Activated T-cell treated with anti-CD3 and anti-CD28 coated beads for 48 hours (primary cell): ENCODE data around the gene MYMK.
A peak's percentile ranks its signal among the peaks of the same experiment; 100 is the strongest.

Source experiments
- DNase-seq: peaks from one replicate; pipeline ENCODE4 v3.0.0-alpha.2; 2020; ENCODE audit warnings: low read depth

The MYMK gene

DNA sequence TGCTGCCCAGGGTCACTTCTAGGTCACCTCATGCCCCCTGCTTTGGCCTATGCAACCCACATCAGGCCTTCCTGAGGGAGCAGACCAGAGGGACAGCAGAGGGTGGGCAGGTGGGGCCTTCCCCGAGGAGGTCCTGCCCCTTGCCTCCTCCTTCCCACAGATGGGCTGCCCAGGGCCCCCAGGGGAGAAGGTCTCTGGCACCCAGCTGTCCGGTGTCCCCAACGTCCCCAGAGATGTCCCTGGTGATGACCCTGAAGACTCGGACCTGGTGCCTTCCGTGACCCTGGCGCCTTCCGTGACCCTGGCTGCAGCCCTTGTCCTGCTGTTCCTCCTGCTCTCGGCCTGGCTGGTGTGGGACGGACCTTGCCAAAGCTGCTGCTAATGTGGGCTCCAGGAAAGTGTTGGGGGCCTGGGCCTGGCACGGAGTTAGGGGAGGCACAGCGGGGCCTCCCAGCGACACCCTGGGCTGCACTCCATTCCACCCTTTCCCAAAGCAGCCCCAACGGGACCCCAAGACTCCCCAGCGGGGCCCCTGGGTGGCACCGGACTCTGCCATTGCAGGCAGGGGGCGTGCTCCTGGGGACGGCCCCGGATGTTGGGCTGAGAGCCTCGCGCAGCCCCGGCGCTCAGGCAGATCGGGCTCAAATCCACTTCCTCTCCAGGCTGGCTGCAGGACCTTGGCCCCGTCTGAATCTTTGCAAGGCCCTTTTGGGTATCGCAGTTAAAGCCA, 39.1 kb downstream of the MYMK start:
- DNase-seq = no peak

DNA sequence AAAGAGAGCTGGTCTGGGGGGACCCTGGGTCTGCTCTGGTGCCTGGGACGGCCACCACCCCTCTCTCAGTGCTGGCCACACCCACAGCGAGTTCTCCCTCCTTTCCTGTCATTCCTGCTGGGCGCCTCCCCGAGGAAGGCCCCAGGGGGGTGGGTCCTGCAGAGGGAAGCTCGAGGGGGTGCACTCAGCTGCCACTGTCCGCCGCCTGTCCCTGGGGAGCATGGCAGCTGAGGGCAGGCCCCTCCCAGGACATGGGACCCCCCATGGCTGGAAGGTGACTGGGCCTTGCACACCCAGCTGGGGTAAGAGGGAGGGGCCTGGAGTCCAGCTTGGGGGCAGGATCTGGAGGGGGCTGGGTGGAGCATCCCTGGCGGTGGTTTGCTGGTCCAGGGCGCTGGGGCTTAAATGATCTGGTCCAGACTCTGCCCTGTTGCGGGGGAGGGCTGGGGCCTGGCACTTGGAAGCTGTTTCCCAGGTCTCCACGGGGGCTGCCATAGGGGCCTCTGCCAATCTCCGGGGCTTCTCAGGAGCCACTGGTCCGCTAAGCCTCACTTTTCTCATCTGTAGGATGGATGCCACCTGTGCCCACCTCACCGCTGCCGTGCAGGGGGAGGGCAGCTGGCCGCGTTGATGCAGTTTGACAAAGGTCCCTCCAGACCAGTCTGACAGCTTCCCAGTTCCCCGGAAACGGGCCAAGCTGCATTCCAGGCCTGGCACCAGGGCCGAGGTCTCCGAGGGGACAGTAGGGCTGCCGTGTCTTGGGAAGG, 39.9 kb downstream of the MYMK start:
- DNase-seq = no peak

DNA sequence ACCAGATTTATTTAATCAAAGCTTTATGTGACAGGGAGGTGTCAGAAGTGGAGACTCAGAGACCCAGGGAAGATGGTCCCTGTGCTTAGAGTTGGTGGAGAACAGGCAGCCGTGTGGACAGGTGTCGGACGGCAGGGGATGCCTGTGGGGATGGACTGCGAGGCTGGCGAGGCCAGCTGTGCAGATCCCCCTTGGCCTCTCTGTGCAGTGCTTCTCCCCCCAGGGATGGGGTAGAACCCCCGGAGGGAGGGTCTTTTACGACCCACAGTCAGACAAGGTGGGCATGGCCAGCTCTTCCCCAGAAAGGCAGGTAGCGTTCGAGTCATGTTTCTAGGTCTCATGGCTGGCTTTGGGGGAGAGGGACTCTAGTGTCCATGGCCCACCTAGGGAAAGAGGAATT, 41.1 kb downstream of the MYMK start:
- DNase-seq = no peak

DNA sequence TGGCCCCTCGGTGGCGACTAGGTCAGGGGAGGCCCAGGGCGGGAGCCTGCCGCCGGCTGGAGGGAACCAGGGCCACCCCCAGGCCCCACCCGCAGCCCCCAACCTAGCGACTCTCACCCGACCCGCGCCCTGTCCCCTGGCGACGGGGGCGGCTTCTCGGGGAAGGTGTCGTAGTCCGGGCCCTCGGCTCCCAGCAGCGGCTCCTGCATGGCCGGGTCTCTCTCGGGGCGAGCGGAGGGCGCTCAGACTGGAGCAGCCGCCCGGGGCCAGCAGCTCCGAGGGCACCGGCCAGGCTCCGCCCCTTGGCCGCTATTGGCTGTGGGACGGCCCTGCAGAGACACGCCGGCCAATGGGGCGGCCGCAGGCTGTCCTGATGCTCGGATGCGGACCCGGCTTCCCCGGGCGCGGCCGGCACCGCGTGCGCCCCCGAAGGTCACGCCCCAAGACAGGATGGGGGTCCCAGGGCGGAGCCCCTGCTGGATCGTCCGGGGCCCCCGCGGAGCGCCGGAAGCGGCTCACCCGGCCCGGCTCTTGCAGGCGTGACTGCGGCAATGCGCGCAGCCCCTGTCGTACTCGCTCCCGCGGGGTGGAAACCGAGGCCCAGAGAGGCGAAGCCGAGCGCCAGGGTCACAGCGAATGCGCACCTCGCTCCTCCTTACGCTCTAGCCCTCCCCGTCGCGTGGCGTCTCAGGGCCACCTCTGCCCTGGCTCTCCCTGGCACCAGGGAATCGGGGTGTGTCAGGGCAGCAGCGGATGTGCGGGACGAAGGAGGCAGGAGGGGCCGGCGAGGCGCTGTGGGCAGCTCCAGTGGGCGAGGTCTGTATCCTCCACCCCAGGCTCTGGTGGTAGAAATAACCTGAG, 45.7 kb downstream of the MYMK start, which contains the start of gene SLC2A6:
TSS of gene SLC2A6 (minus strand) at position 249 of the 861 bp plus-strand sequence. CDS start at position 209, 40 bp downstream.
- peak; percentile 83 for DNase-seq

DNA sequence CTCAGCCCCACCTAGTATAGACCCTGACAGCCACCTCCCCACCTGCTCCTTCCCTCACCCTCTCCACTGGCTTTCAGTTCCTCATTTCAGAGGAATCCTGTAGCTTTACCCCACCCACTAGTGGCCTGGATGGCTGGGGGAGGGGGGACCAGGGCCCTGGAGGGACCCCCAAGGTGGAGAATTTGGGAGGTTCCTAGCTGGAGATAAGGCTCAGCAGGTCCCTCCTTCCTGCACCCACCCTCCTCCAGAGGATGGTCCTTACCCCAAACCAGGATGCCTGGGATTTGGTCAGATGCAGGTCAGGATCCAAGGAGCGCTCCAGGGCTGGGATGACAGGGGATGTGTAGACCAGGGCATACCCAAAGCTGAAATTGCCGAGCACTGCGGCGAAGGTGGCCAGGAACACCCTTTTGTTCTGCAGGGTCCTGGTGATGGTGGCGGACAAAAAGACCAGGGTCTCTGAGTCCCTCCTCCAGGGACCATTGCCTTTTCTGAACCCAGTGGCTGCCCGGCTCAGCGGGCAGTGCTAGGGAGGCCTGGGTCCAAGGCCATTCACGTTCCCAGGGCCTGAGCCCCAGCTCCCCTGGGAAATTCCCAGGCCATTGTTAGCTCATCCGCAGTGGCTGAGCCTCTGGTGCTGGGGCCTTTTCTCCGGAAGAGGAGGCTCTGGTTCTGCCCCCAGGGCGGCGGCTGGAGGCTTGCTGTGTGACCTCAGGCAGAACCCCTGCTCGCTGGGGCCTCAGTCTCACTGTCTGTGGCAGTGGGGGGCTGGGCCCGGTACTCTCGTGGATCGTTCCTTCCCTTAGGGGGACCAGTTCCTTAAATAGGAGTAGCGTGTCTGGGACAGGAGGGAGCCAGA, 46.5 kb downstream of the MYMK start:
- DNase-seq = no peak

DNA sequence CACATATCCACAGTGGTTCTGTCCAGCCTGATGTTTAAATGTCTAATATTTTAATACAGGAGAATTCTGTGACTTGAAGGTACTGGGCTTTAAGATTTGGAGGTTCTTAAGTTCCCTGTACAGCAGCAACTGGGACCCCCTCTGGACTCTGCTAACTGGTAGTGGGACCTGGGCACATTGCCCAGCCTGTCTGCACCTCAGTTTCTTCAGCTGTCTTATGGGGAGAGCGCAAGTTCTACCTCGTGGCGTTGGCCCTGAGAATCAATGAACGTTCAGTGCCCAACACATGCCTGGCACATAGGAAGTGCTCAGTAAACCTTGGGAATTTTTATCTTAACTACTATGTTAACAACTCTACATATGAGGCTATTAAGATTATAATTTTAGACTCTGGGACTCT, 47.3 kb downstream of the MYMK start:
- DNase-seq = no peak

DNA sequence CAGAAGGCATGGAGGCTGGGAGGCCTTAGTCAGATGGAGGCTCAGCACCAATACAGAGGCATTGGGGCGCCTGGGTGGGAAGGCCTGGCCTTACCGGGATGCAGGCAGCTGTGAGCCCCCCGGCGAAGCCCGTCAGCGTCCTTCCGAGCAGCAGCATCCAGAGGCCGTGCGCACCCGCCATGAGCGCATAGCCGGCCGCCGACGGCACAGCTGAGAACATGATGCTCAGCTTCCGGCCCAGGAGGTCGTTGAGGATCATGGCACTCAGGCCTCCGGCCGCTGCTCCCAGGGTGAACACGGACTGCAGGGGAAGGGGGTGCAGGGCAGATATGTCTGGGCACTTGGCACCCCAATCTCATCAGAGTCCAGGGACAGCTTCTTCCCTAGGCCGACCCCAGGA, 47.8 kb downstream of the MYMK start:
- DNase-seq = no peak

DNA sequence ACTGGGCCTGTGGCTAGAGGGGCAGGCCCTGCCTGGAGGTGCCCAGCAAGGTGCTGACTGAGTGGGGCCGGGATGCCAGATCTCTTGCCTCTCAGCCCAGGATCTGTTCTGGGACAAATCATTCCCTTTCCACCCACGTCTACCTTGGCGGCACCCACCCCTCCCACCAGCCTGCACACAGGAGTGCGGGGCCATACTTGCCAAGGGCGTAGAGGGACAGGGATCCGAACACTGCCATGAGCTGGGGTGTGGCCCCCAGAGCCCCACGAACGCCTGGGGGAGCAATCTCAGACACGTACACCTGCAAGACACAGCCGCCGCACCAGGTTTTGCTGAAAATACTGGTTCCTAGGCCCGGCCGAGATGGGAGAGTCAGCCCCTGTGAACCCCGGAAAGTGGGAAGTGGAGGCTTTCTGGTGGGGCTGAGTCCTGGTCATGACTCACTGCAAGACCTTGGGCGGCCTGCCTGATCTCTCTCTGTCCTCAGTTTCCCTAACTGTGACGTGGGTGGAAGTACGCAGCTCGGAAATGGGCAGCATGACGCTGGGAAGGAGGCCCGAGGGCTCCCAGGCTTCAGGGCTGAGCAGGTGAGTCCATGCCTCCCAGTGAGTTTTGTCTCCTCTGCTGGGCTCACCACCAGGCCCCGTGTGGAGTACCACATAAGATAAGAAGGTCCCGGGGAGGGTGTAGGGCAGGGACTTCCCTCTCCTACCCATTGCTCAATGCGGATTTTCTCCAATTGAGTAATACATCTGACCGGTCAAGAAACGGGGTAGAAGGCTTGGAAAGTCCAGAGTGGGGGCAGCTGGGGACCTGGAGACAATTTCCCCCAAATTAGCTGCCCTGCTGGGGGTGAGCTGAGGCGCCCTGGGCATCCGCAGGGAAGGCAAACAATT, 48.5 kb downstream of the MYMK start:
- no peak for DNase-seq

DNA sequence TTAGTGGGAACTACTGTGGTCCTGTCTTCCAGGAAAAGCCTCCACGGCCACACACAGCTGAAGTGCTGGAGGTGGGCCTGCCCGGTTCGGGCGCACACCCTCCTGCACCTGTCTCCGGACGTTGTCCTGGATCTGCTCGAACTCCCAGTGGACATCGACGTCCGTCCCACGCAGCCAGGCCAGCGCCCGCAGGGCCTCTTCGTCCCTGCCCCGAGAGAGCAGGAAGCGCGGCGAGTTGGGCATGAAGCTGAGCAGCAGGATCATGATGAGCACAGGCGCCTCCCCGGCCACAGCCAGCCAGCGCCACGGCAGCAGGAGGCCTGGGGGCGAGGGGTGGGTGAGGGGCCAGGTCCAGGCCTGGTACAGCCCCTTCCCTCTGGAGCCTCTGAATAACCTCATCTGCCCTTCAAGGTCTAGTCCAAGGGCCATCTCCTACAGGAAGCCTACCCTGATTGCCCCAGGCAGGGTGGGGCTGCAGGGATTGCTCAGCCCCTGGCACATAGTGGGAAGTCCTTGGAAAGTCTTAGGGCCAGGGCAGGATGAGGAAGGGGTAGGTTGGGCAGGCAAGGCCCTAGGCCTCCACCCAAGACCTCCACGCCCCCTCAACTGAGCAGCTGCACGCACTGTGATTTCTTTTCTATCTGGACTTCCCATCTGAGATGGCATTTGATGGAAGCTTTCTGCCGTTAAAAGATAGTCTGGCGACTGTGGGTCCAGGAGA, 49.3 kb downstream of the MYMK start:
- DNase-seq = no peak

DNA sequence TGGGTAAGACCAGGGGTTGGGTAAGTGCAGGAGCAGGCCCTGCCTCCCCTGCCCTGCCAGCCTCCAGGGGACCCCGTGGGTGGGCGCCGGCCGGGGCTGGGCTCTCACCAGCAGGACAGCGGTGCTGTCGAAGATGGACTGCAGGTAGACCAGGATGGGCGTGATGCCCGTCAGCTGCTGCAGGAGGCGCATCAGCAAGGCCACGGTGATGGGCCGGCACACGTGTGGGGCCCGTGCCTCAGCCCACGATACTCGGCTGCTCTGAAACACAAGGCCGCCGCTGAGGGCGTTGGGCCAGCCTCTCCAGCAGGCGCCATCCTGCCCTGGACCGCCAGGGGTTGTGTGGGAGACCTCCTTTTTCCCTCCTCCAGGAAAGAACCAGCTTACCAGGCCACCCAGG, 49.9 kb downstream of the MYMK start:
- DNase-seq = no peak

DNA sequence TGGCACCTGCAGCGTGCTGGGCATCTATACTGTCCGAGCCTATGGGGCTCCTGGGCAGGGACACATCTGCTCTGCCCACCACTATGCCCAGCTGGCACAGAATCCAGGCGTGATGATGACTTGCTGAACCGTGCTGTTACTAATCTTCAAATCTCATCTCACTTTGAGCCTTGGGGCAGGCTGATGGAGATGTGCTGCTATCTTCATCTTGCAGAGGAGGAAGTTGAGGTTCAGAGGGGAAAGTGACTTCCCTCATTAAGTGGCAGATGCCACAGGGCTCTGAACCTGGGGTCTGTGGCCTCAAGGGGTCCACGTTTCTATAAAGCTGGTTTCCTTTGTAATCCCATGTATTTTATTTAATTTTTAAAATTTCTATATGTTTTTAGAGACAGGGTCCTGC, 50.5 kb downstream of the MYMK start:
- DNase-seq = no peak

DNA sequence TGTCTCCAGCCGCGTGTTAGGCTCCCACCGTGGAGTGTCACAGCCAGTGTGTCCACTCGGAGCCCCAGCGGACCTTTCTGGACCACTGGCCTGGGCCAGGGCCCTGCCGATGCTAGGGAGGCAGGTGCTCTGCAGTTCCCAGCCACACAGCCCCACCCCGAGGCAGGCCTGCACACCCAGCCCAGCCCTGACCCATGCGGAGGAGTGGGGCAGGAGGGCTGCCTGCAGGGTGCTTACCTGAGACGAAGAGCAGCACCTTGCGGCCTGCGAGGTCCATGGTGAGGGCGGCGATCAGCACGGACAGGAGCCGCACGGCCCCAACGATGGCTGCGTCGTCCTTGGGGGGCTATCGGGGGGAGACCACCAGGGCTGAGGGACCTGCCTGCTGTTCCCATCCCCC, 51.0 kb downstream of the MYMK start:
- no peak for DNase-seq

DNA sequence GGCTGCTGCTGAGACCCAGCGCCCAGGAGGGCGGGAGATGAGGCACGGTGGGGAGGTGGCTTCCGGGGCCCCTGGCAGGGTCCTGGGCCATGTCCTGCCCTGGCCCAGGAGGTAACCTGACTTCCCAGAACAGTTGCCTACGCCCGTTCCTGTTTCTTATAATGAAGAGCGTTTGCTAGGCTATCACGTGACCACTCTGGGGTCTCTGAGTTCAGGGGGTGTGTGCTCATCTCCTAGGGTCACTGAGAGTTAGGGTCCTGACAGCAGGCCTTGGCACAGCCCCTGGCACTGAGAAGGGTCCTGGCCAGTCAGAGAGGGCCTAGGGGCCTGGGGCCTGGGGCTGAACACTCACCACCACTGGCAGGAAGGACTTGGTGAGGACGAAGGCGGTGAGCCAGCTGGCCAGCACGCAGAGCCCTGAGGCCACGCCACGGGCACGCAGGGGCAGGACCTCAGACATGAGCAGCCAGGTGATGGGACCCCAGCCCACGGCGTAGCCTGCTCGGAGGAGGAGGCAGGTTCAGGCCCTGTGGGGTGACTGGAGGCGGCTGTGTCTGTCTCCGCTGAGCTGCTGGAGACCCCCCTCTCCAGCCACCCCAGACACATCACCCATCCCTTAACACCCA, 51.9 kb downstream of the MYMK start:
- no peak for DNase-seq

DNA sequence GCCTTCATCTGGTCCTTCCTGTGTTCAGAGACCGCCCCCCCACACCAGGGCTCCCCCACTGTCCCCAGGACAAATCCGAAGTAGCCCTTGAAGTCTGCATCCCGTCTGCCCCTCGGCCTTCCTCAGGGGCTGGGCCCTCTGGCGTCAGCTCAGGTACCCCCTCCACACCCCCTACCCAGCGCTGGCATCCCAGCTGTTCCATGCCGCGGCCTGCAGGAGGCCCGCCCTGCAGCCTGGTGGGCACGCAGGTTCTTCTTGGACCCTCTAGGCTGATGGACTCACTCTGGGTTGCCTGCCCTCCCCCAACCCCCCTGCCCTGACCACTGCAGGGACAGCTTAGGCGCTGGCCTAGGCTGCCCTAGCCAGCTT, 52.5 kb downstream of the MYMK start:
- no peak for DNase-seq

DNA sequence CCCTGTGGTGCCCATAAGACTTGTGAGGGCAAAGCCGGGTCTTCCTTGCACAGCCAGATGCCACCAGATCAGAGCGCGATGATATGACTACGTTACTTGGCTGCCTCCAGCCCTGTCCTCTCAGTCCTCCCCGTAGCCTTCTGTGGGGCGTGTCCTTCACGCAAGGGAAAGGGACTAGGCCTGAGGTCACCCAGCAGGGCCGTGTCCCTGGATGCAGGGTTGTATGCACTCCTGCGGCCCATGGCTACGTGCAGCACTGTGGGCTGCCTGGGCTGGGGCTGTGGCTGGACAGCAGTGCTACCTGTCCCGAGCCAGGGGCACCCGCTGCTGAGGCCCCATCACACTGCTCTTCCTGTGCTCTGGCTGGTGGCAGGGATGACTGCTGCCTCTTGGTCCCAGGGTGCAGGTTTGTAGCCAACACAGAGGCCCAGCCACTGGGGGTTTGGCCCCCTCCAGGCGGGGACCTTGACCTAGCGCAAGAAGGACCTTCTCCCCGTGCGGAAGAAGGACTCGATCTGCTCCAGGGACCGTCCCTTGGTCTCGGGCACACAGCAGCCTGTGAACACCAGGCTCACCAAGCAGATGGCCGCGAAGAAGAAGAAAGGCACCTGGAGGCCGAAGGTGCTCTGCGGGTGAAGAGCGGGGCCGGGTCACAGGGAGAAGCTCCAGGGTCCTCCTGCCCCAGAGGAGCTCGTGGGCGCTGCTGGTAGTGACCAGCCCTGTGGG, 53.0 kb downstream of the MYMK start:
- DNase-seq = no peak

DNA sequence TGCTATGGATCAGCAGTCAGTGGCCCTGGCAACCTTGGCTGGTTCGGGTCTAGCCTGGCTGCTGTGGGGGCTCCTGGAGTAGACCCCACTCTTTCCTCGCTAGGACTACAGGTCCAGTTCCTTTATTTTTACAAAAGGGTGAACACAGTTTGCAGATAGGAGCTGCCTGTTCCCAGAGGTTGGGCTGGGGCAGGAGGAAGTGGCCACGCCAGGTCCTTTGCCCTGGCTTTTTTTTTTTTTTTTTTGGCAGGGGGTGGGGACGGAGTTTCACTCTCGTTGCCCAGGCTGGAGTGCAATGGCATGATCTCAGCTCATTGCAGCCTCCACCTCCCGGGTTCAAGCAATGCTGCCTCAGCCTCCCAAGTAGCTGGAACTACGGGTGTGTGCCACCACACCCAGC, 53.8 kb downstream of the MYMK start:
- no peak for DNase-seq

DNA sequence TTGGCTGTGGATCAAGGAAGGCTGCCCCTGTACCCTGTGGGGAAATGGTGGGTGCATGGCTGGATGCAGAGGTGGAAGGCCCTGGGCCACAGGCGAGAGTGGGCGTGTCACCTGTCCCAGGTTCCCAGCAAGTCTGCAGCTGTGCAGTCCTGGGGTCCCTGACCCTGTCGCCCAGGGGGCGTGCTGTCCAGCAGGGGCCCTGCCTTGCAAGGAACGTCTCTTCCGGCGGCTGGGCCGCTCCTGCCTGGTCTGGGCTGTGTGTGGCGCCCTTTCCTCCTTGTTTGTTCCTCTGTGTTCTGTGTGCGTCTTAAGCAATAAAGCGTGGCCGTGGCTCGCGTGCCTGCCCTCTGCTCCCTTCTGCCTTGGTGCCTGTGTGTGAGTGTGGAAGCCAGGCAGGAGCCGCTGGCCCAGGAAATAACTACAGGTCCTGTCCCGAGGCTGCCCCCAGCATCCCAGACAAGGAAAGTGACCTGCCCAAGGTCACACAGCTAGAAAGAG, 54.3 kb downstream of the MYMK start:
- no peak for DNase-seq

DNA sequence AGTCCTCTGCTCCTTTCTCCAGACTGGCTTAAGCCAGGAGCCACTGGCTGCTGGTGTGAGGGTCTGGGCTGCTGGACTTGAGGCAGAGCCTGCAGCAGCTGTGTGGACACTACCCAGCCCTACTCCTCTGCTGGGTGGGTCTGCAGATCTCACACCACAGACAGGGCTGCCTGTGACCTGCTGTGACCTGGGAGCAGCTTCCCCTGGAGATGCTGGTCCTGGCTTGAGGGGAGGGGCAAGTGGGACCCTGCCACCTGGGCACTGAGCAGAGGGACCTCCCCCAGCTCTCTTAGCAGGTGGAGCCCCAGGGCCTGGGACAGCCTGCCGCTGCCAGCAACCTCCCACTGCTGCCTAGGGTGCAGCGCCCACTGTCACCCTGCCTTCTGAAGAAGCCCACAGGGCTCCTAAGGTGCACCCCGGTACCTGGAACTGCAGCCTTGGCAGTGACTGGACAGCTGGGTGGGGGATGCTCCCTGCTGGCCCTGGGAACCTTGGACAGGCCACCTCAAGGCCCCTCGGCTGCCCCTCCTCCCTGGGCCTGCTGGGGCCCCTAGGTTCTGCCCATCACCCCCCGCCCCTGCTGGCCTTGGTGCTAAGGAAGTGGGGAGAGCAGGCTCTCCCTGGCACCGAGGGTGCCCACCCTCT, 55.9 kb downstream of the MYMK start:
- DNase-seq = no peak
